Kidney (tissue), 14 donors: ENCODE data around the gene PHACTR2. TPM values are rescaled to one million over a fixed set of nuclear protein-coding genes. Genes with fewer than 3 reads are reported as not detected.

Source experiments
- DNase-seq, 5 donors: peaks; one replicate each; pipeline ENCODE4 v3.0.0-alpha.2; 2013 to 2020
- FAIRE-seq: peaks from 2 replicates; lab custom pipeline; 2012; peaks lifted over from hg19 to GRCh38; lab: Jason Lieb, UNC
- H3K27ac ChIP-seq, 2 donors: one replicate each; pipeline ENCODE4 v1.7.0; 2013; ENCODE audit warnings: low read depth in 2 of 2, low read length in 2 of 2, inconsistent platforms in 1 of 2
- H3K27me3 ChIP-seq: one replicate; pipeline ENCODE4 v1.7.1; 2013; ENCODE audit warnings: low read length, inconsistent platforms; ENCODE audit not compliant: control insufficient read depth, insufficient read depth
- H3K36me3 ChIP-seq, 3 donors: one replicate each; pipeline versions ENCODE4 v1.7.0 to v1.7.1; 2013; ENCODE audit warnings: low read length in 3 of 3, control low read depth in 1 of 3, inconsistent platforms in 1 of 3; ENCODE audit not compliant: insufficient read depth in 3 of 3, control insufficient read depth in 2 of 3
- H3K4me1 ChIP-seq, 3 donors: one replicate each; pipeline versions ENCODE4 v1.7.0 to v1.7.1; 2013; ENCODE audit warnings: low read length in 3 of 3, inconsistent platforms in 1 of 3, low read depth in 1 of 3; ENCODE audit not compliant: control insufficient read depth in 2 of 3, insufficient read depth in 2 of 3
- H3K4me3 ChIP-seq, 3 donors: one replicate each; pipeline versions ENCODE4 v1.7.0 to v1.8.1; 2013; ENCODE audit warnings: low read length in 3 of 3, control low read depth in 1 of 3, inconsistent platforms in 1 of 3
- H3K9ac ChIP-seq, 3 donors: one replicate each; pipeline versions ENCODE4 v1.7.0 to v1.7.1; 2013; ENCODE audit warnings: low read length in 3 of 3, control low read depth in 1 of 3, inconsistent platforms in 1 of 3
- H3K9me3 ChIP-seq, 3 donors: one replicate each; pipeline versions ENCODE4 v1.7.0 to v1.7.1; 2013; ENCODE audit warnings: low read length in 3 of 3, control low read depth in 1 of 3, inconsistent platforms in 1 of 3; ENCODE audit not compliant: control insufficient read depth in 2 of 3, insufficient read depth in 1 of 3
- CTCF ChIP-seq: IDR thresholded peaks from 3 replicates; pipeline ENCODE4 v1.5.1; 2012; ENCODE audit warnings: mild to moderate bottlenecking, moderate library complexity, borderline replicate concordance; ENCODE audit not compliant: insufficient read depth; ENCODE audit errors: extremely low read depth
- intact Hi-C: fragments of 100-400 bp; cut with DNase I; formaldehyde crosslinking; loops from one replicate; pipeline ENCODE4 v1.11.1; 2022
- polyA plus RNA-seq: library from polyadenylated mRNA; stranded (reverse); fragments of 350-450 nt; fragmentation: Illumina TruSeq; extraction: RNeasy Lipid Tissue Mini Kit (QIAGEN cat#74804); gene quantifications from one replicate; pipeline ENCODE4 v1.2.3, GENCODE V29; 2014; ENCODE audit warnings: low read depth, low replicate concordance; ENCODE audit not compliant: insufficient read depth
- total RNA-seq: library from RNA; stranded (reverse); fragmentation: NEBNext Ultra II Directional; extraction: Animal tissue kit (Norgen Biotek cat#: 25700); gene quantifications from one replicate; pipeline ENCODE4 v1.2.1, GENCODE V29; 2021
- donor health status: control.
- donor health status: control.
- donor health status: control.
- donor health status: control.
- donor health status: control.
- donor health status: DM: yes; HTN: yes; CAD: no.
- donor health status: Normal renal cell carcinoma (clear cell type).

Gene PHACTR2
- total and polyA plus RNA-seq, 2 donors from 2014 or later: 3.5 to 56.1 TPM

- no peak overlapping the region for H3K9ac ChIP-seq
- H3K27me3 ChIP-seq: no peaks in the 10 kb centered on the region
- no peak overlapping the region for H3K4me3 ChIP-seq
- intact Hi-C loops: no loop called here
- H3K36me3 ChIP-seq: no peaks in the 10 kb centered on the region
- H3K4me1 ChIP-seq: no peaks in the 10 kb centered on the region
- DNase-seq (no peak), FAIRE-seq (no peak)
- no peaks in the 10 kb centered on the region for H3K9me3 ChIP-seq
- no peak overlapping the region for H3K27ac ChIP-seq
- TF ChIP-seq CTCF: no peak
Measured at GRCh38 chr6:143838395-143838794, 160.6 kb downstream of the PHACTR2 start.

GRCh38 chr6:143839196-143839595 is 161.4 kb downstream of the PHACTR2 start:
- FAIRE-seq (no peak), DNase-seq (peak in 1 of 5 donors; percentile 12)
- no peak overlapping the region for H3K27ac ChIP-seq
- no peaks in the 10 kb centered on the region for H3K27me3 ChIP-seq
- no peak overlapping the region for H3K9ac ChIP-seq
- no peaks in the 10 kb centered on the region for H3K9me3 ChIP-seq
- no peak overlapping the region for H3K4me3 ChIP-seq
- intact Hi-C loops: no loop called here
- H3K36me3 ChIP-seq: no peaks in the 10 kb centered on the region
- H3K4me1 ChIP-seq: peaks cover 0 to 4% (median 4%) of the 10 kb centered on the region in 3 donors
- TF ChIP-seq CTCF: no peak

GRCh38 chr6:143840595-143841265 is 163.0 kb downstream of the PHACTR2 start:
- Histone ChIP-seq H3K4me1 (peaks cover 0 to 6% (median 4%) of the 10 kb centered on the region in 3 donors), H3K9me3 (no peaks in the 10 kb centered on the region), H3K27me3 (no peaks in the 10 kb centered on the region), H3K9ac (no peak overlapping the region), H3K36me3 (peaks cover 0 to 11% (median 3%) of the 10 kb centered on the region in 3 donors), H3K4me3 (no peak overlapping the region), H3K27ac (no peak overlapping the region)
- FAIRE-seq: no peak
- DNase-seq: no peak
- no peak for TF ChIP-seq CTCF
- intact Hi-C loops: no loop called here
